GM23338 (cell line): Measurements from ENCODE around the gene MUC7. TPM values are rescaled to one million over a fixed set of nuclear protein-coding genes. Genes with fewer than 3 reads are reported as not detected.

Experiments used
- ATAC-seq: fragments of 200-7000 bp; cut with Tn5 transposase; 3 replicates; pipeline ENCODE4 v1.9.1; 2020
- DNase-seq: peaks from one replicate; pipeline ENCODE4 v3.0.0-alpha.2; 2015; ENCODE audit warnings: low spot score
- H2AFZ ChIP-seq: fragments of 200-600 bp; sonication (generic); 2 replicates; pipeline ENCODE4 v1.8.0; 2016; ENCODE audit warnings: antibody characterized with exemption, mild to moderate bottlenecking, moderate library complexity
- H3F3A ChIP-seq: fragments of 200-600 bp; sonication (generic); replicated peaks from 2 replicates; pipeline ENCODE4 v1.8.0; 2017; ENCODE audit warnings: antibody characterized with exemption, mixed run types, low read depth
- H3K27ac ChIP-seq: fragments of 200-600 bp; sonication (generic); 2 replicates; pipeline ENCODE4 v1.6.1; 2016; ENCODE audit warnings: low read depth
- H3K27me3 ChIP-seq: fragments of 200-600 bp; sonication (generic); 2 replicates; pipeline ENCODE4 v1.8.0; 2016; ENCODE audit warnings: mild to moderate bottlenecking, mixed run types, moderate library complexity; ENCODE audit not compliant: insufficient read depth
- H3K36me3 ChIP-seq: fragments of 200-600 bp; sonication (generic); 2 replicates; pipeline ENCODE4 v1.8.0; 2016; ENCODE audit warnings: mild to moderate bottlenecking; ENCODE audit not compliant: insufficient read depth
- H3K4me1 ChIP-seq: fragments of 200-600 bp; sonication (generic); 2 replicates; pipeline ENCODE4 v1.8.0; 2016; ENCODE audit warnings: mild to moderate bottlenecking, moderate library complexity; ENCODE audit not compliant: insufficient read depth
- H3K4me2 ChIP-seq: fragments of 200-600 bp; sonication (generic); 2 replicates; pipeline ENCODE4 v1.7.1; 2017; ENCODE audit warnings: mixed run types
- H3K4me3 ChIP-seq: fragments of 200-600 bp; sonication (generic); 2 replicates; pipeline ENCODE4 v1.6.1; 2016; ENCODE audit warnings: mixed run types
- H3K79me2 ChIP-seq: fragments of 200-600 bp; sonication (generic); replicated peaks from 2 replicates; pipeline ENCODE4 v1.8.0; 2017; ENCODE audit warnings: mild to moderate bottlenecking; ENCODE audit not compliant: insufficient read depth
- H3K9me2 ChIP-seq: fragments of 200-600 bp; sonication (generic); 2 replicates; pipeline ENCODE4 v1.8.0; 2017; ENCODE audit not compliant: insufficient read depth
- H4K20me1 ChIP-seq: fragments of 200-600 bp; sonication (generic); replicated peaks from 2 replicates; pipeline ENCODE4 v1.8.0; 2017; ENCODE audit warnings: mild to moderate bottlenecking; ENCODE audit not compliant: insufficient read depth
- H3K27ac Mint-ChIP-seq: 2 replicates; pipeline ENCODE4 v1.8.0; 2020; ENCODE audit warnings: inconsistent platforms, mild to moderate bottlenecking, moderate library complexity, mixed read lengths
- H3K27me3 Mint-ChIP-seq: 3 replicates; pipeline ENCODE4 v1.8.0; 2022; ENCODE audit warnings: low read depth, mild to moderate bottlenecking, moderate library complexity, mixed read lengths, inconsistent platforms; ENCODE audit not compliant: insufficient read depth, poor library complexity
- H3K36me3 Mint-ChIP-seq: 3 replicates; pipeline ENCODE4 v1.8.0; 2021; ENCODE audit warnings: low read depth, mild to moderate bottlenecking, inconsistent platforms, moderate library complexity, mixed read lengths
- H3K4me1 Mint-ChIP-seq: 3 replicates; pipeline ENCODE4 v1.8.0; 2020; ENCODE audit warnings: mild to moderate bottlenecking, inconsistent platforms, mixed read lengths
- H3K4me3 Mint-ChIP-seq: 3 replicates; pipeline ENCODE4 v1.8.0; 2021; ENCODE audit warnings: moderate library complexity, mild to moderate bottlenecking, inconsistent platforms, mixed read lengths
- H3K9me3 Mint-ChIP-seq: 3 replicates; pipeline ENCODE4 v1.8.0; 2020; ENCODE audit warnings: moderate library complexity, mild to moderate bottlenecking, inconsistent platforms, mixed read lengths
- CTCF ChIP-seq, 2 experiments: fragments of 200-600 bp in 1 of 2; sonication (generic) in 1 of 2; conservative IDR thresholded peaks; 2 replicates each; pipeline versions ENCODE4 v1.5.1 to v1.6.1; 2016 to 2017; ENCODE audit warnings: antibody characterized with exemption in 2 of 2, low read depth in 2 of 2, mild to moderate bottlenecking in 2 of 2, moderate library complexity in 1 of 2
- EZH2 ChIP-seq: fragments of 200-600 bp; sonication (generic); IDR thresholded peaks from one replicate; pipeline ENCODE4 v1.8.0; 2017; ENCODE audit warnings: antibody characterized with exemption, mild to moderate bottlenecking, low read depth; ENCODE audit not compliant: unreplicated experiment
- EZH2phosphoT487 ChIP-seq: fragments of 200-600 bp; sonication (generic); IDR thresholded peaks from one replicate; pipeline ENCODE4 v1.8.1; 2018; ENCODE audit warnings: antibody characterized with exemption; ENCODE audit not compliant: unreplicated experiment
- JUNB ChIP-seq: IDR thresholded peaks from one replicate; pipeline ENCODE4 v1.6.1; 2016; ENCODE audit warnings: antibody characterized with exemption; ENCODE audit not compliant: unreplicated experiment
- NANOG ChIP-seq: IDR thresholded peaks from 2 replicates; pipeline ENCODE4 v1.6.1; 2016; ENCODE audit warnings: antibody characterized with exemption, borderline replicate concordance
- ZNF114 ChIP-seq: fragments of 250-450 bp; sonication (Bioruptor Pico); IDR thresholded peaks from 2 replicates; pipeline ENCODE4 v1.5.0; 2020; ENCODE audit warnings: mild to moderate bottlenecking, moderate library complexity
- ZNF331 ChIP-seq: fragments of 250-450 bp; sonication (Bioruptor Pico); IDR thresholded peaks from 2 replicates; pipeline ENCODE4 v1.5.0; 2020; ENCODE audit warnings: low read depth, mild to moderate bottlenecking, moderate library complexity
- ZNF462 ChIP-seq: fragments of 250-450 bp; sonication (Bioruptor Pico); IDR thresholded peaks from 2 replicates; pipeline ENCODE4 v1.5.0; 2020; ENCODE audit warnings: mild to moderate bottlenecking, moderate library complexity
- polyA plus RNA-seq: library from polyadenylated mRNA; unstranded; fragments of >200 nt; fragmentation: Nextera tagmentation; extraction: Ambion mirVana; gene quantifications from 2 replicates; pipeline ENCODE4 v1.2.1, GENCODE V29; 2016
- total RNA-seq: library from RNA; depleted of rRNA; stranded (reverse); fragments of >200 nt; shearing (Covaris generic); gene quantifications from 2 replicates; pipeline ENCODE4 v1.2.3, GENCODE V29; 2014
- TF ChIP-seq, protein P1 (sequence below): IDR thresholded peaks from one replicate; pipeline ENCODE4 v1.6.1; 2018; ENCODE audit warnings: antibody characterized with exemption; ENCODE audit not compliant: unreplicated experiment
- TF ChIP-seq, protein P2 (sequence below): IDR thresholded peaks from 2 replicates; pipeline ENCODE4 v1.6.1; 2016; ENCODE audit warnings: antibody characterized with exemption

MUC7 gene
- total and polyA plus RNA-seq, 2 experiments from 2014 or later = not detected

GRCh38 chr4:70463335-70463734 lies 8.7 kb upstream of the MUC7 start:
- H3K4me1 Mint-ChIP-seq = no peaks in the 10 kb centered on the region
- Histone ChIP-seq H3K79me2 (no peaks in the 10 kb centered on the region), H3F3A (no peaks in the 10 kb centered on the region), H4K20me1 (no peaks in the 10 kb centered on the region), H2AFZ (no peak overlapping the region), H3K4me1 (no peaks in the 10 kb centered on the region), H3K9me2 (0 out of 2 replicates have a peak, but pooled peaks cover 5% of the 10 kb centered on the region), H3K27ac (no peak overlapping the region), H3K4me2 (no peak overlapping the region), H3K27me3 (no peaks in the 10 kb centered on the region), H3K4me3 (no peak overlapping the region), H3K36me3 (no peaks in the 10 kb centered on the region)
- ATAC-seq = no peak
- no peak for DNase-seq
- H3K36me3 Mint-ChIP-seq = no peaks in the 10 kb centered on the region
- H3K27me3 Mint-ChIP-seq = no peaks in the 10 kb centered on the region
- TF ChIP-seq CTCF (conservative IDR thresholded peaks at IDR 0.05; ENCODE audit: low read depth in 2 of 2) (no peak), ZNF331 (CRISPR knock-in tag) (no peak), NANOG (no peak), ZNF462 (CRISPR knock-in tag) (no peak), EZH2 (no peak), ZNF114 (CRISPR knock-in tag) (no peak), EZH2phosphoT487 (no peak), JUNB (no peak)
- TF ChIP-seq, protein P1, sequence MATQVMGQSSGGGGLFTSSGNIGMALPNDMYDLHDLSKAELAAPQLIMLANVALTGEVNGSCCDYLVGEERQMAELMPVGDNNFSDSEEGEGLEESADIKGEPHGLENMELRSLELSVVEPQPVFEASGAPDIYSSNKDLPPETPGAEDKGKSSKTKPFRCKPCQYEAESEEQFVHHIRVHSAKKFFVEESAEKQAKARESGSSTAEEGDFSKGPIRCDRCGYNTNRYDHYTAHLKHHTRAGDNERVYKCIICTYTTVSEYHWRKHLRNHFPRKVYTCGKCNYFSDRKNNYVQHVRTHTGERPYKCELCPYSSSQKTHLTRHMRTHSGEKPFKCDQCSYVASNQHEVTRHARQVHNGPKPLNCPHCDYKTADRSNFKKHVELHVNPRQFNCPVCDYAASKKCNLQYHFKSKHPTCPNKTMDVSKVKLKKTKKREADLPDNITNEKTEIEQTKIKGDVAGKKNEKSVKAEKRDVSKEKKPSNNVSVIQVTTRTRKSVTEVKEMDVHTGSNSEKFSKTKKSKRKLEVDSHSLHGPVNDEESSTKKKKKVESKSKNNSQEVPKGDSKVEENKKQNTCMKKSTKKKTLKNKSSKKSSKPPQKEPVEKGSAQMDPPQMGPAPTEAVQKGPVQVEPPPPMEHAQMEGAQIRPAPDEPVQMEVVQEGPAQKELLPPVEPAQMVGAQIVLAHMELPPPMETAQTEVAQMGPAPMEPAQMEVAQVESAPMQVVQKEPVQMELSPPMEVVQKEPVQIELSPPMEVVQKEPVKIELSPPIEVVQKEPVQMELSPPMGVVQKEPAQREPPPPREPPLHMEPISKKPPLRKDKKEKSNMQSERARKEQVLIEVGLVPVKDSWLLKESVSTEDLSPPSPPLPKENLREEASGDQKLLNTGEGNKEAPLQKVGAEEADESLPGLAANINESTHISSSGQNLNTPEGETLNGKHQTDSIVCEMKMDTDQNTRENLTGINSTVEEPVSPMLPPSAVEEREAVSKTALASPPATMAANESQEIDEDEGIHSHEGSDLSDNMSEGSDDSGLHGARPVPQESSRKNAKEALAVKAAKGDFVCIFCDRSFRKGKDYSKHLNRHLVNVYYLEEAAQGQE = no peak
- TF ChIP-seq, protein P2, sequence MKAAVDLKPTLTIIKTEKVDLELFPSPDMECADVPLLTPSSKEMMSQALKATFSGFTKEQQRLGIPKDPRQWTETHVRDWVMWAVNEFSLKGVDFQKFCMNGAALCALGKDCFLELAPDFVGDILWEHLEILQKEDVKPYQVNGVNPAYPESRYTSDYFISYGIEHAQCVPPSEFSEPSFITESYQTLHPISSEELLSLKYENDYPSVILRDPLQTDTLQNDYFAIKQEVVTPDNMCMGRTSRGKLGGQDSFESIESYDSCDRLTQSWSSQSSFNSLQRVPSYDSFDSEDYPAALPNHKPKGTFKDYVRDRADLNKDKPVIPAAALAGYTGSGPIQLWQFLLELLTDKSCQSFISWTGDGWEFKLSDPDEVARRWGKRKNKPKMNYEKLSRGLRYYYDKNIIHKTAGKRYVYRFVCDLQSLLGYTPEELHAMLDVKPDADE = no peak
- no peak overlapping the region for H3K4me3 Mint-ChIP-seq
- H3K9me3 Mint-ChIP-seq = peaks cover 6% of the 10 kb centered on the region; the same call in 1 of the 3 replicates
- no peak overlapping the region for H3K27ac Mint-ChIP-seq
